SU-DHL-6 (cell line): ENCODE data around the gene SAMMSON.

Source experiments
- EZH2phosphoT487 ChIP-seq: fragments of 200-600 bp; sonication (generic), shearing (Covaris generic); conservative IDR thresholded peaks from 2 replicates; pipeline ENCODE4 v1.6.1; 2018; ENCODE audit warnings: mild to moderate bottlenecking, antibody characterized with exemption, low read length, moderate library complexity, mixed read lengths
- TF ChIP-seq, protein P1 (sequence below): fragments of 200-600 bp; sonication (generic); IDR thresholded peaks from one replicate; pipeline ENCODE4 v1.5.1; 2017; ENCODE audit warnings: antibody characterized with exemption, mild to moderate bottlenecking, low read length, moderate library complexity; ENCODE audit not compliant: insufficient read depth, poor library complexity, severe bottlenecking

DNA sequence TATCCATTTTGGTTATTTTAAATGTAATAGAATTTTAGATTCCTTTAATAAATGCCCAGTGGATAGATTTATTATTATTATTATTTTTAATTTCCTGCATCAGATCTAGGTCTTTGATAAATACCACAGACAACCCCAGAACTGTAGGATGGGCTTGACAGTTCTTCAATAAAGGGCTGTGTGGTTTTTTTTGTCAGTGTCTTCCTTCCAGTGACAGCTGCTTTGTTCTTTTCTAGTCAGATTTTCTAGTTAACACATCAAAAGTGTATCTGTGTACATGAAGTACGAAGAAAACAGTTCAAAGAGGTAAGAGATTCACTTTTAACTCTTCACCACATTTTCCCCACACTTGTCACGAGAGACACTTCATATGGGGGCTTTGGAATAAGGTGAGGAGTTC lies 120.3 kb downstream of the SAMMSON start:
- TF ChIP-seq, protein P1, sequence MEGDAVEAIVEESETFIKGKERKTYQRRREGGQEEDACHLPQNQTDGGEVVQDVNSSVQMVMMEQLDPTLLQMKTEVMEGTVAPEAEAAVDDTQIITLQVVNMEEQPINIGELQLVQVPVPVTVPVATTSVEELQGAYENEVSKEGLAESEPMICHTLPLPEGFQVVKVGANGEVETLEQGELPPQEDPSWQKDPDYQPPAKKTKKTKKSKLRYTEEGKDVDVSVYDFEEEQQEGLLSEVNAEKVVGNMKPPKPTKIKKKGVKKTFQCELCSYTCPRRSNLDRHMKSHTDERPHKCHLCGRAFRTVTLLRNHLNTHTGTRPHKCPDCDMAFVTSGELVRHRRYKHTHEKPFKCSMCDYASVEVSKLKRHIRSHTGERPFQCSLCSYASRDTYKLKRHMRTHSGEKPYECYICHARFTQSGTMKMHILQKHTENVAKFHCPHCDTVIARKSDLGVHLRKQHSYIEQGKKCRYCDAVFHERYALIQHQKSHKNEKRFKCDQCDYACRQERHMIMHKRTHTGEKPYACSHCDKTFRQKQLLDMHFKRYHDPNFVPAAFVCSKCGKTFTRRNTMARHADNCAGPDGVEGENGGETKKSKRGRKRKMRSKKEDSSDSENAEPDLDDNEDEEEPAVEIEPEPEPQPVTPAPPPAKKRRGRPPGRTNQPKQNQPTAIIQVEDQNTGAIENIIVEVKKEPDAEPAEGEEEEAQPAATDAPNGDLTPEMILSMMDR: no peak
- TF ChIP-seq EZH2phosphoT487: no peak
